Body of pancreas (tissue), 4 donors: ENCODE measurements around the gene CYP4F12.
A peak's percentile ranks its signal among the peaks of the same experiment; 100 is the strongest.

Source experiments
- CTCF ChIP-seq, 7 experiments: fragments of 450-650 bp in 4 of 7; fragments of 200-600 bp in 3 of 7; sonication (generic) in 3 of 7; IDR thresholded peaks; one replicate each; pipeline ENCODE4 v1.5.1; 2016 to 2019; ENCODE audit warnings: antibody characterized with exemption in 7 of 7
- POLR2A ChIP-seq, 3 donors: fragments of 450-650 bp; IDR thresholded peaks; one replicate each; pipeline ENCODE4 v1.6.1; 2016; ENCODE audit warnings: antibody characterized with exemption in 3 of 3, mild to moderate bottlenecking in 2 of 3

DNA sequence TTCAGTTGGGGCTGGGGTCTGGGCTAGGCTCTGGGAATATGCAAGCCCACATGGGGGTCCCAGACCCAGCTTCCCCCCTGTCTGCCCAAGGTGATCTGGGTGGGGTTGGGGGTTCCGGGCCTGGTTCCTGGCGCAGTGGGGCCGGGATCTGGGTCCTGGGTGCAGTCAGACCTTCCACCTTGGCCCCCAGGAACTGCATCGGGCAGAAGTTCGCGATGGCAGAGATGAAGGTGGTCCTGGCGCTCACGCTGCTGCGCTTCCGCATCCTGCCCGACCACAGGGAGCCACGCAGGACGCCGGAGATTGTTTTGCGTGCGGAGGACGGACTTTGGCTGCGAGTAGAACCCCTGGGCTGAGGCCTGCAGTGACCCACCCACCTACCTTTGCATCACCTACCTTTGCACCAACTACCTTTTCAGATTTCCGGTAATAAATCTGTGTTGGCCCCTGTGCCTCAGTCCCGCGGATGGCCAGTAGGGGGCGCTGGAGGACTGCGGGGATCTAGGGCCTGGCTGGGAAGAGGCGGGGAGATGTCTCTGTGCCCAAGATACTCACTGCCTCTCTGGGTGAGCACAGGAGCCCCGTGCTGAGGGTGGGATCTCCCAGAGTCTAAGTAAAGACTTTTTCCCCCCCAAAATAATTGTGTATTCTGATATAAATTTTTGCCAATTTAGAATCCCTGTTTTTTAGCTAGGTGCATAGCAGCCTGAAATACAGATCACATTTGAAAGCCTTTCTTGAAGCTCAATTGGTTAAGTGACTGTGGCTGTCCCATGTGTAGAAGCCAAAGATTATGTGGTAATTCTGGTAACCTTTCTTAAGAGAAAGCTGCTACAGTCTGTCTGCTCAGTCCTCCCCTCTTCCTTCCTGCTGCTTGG, 43.6 kb upstream of the CYP4F12 start:
- peak; percentile 89 to 98 (median 96) for TF ChIP-seq CTCF (IDR thresholded peaks at IDR 0.05)
- TF ChIP-seq POLR2A (IDR thresholded peaks at IDR 0.05) = no peak
